ENCODE data around the gene DNAJB1.

DNAJB1 gene

GRCh38 chr19:14471436-14472187, 46.6 kb downstream of the DNAJB1 start:
- no peak for FAIRE-seq

- FAIRE-seq = no peak
Measured at GRCh38 chr19:14470031-14470876, 47.9 kb downstream of the DNAJB1 start.

- FAIRE-seq = no peak
Measured at GRCh38 chr19:14467816-14468215, 50.4 kb downstream of the DNAJB1 start.

- FAIRE-seq = no peak
Measured at GRCh38 chr19:14467391-14467790, 50.8 kb downstream of the DNAJB1 start.

Data from islet of Langerhans (tissue), 1 donor.